Activated CD8-positive, alpha-beta memory T cell treated with anti-CD3 and anti-CD28 coated beads for 4 hours (primary cell): ENCODE results near the gene CD248.

Experiments
- DNase-seq, 2 donors: peaks; one replicate each; pipeline ENCODE4 v3.0.0-alpha.2; 2020; ENCODE audit warnings: low read depth in 2 of 2

Gene CD248

GRCh38 chr11:66341502-66342126 lies 24.8 kb upstream of the CD248 start:
- DNase-seq, result no peak

- no peak for DNase-seq
Observed at GRCh38 chr11:66340596-66341501, 24.0 kb upstream of the CD248 start.

- DNase-seq, result no peak
Observed at GRCh38 chr11:66339686-66340483, 23.0 kb upstream of the CD248 start.

GRCh38 chr11:66339162-66339675 lies 22.4 kb upstream of the CD248 start:
- DNase-seq, result no peak

GRCh38 chr11:66338276-66339161 lies 21.7 kb upstream of the CD248 start:
- no peak for DNase-seq

GRCh38 chr11:66337103-66337899 lies 20.5 kb upstream of the CD248 start:
- no peak for DNase-seq

- DNase-seq, result peak in 1 of 2 donors; percentile 35
Observed at GRCh38 chr11:66336234-66337102, 19.6 kb upstream of the CD248 start, which contains the start of gene RIN1. Gene RIN1, minus strand, starts transcription at chr11:66336434. Its CDS starts 32 bp downstream, at chr11:66336402.

GRCh38 chr11:66335531-66336233 lies 18.8 kb upstream of the CD248 start:
- no peak for DNase-seq

GRCh38 chr11:66334605-66335442 lies 18.0 kb upstream of the CD248 start:
- no peak for DNase-seq

- DNase-seq, result no peak
Observed at GRCh38 chr11:66333896-66334604, 17.2 kb upstream of the CD248 start.

- no peak for DNase-seq
Observed at GRCh38 chr11:66333220-66333877, 16.5 kb upstream of the CD248 start.

GRCh38 chr11:66332371-66333219 lies 15.8 kb upstream of the CD248 start:
- DNase-seq, result no peak

GRCh38 chr11:66331542-66332370 lies 14.9 kb upstream of the CD248 start:
- DNase-seq, result no peak

- no peak for DNase-seq
Observed at GRCh38 chr11:66330931-66331330, 14.1 kb upstream of the CD248 start.
